Neural progenitor cell (in vitro differentiated cells): Measurements from ENCODE around the gene TCHH.

Experiments
- CTCF ChIP-seq: fragments of 200-600 bp; sonication (generic); IDR thresholded peaks from 2 replicates; pipeline ENCODE4 v1.5.1; 2017; ENCODE audit warnings: antibody characterized with exemption, mild to moderate bottlenecking
- EZH2 ChIP-seq: fragments of 200-600 bp; sonication (generic); IDR thresholded peaks from 2 replicates; pipeline ENCODE4 v1.6.1; 2017; ENCODE audit warnings: antibody characterized with exemption, mild to moderate bottlenecking, moderate library complexity
- EZH2phosphoT487 ChIP-seq: fragments of 200-600 bp; sonication (generic); IDR thresholded peaks from 2 replicates; pipeline ENCODE4 v1.6.1; 2017; ENCODE audit warnings: antibody characterized with exemption

GRCh38 chr1:152084853-152085252 lies 30.4 kb downstream of the TCHH start:
- TF ChIP-seq CTCF (no peak), EZH2 (no peak), EZH2phosphoT487 (no peak)
